ENCODE measurements around the gene WWOX. TPM values are rescaled to one million over a fixed set of nuclear protein-coding genes. Genes with fewer than 3 reads are reported as not detected.

Gene WWOX
- total and polyA plus RNA-seq, 2 experiments from 2014 or later = 17.0 to 39.8 TPM

DNA sequence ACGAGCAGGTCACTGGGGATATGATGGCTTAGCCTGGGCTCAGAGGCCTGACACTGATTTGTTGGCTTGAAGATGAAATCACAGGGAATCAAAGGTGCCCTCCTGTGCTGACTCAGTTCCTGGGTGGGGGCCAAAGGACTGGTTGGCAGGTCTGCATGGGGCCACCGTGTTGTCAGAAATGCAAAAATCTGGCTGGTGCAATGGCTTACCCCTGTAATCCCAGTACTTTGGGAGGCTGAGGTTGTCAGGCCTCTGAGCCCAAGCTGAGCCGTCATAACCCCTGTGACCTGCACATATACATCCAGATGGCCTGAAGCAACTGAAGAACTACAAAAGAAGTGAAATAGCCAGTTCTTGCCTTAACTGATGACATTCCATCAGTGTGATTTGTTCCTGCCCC lies 314.2 kb downstream of the WWOX start:
- H3K79me2 ChIP-seq = no peaks in the 10 kb centered on the region
- no peaks in the 10 kb centered on the region for H3K27me3 ChIP-seq
- no peaks in the 10 kb centered on the region for H3K9me2 ChIP-seq (replicated peaks; ENCODE audit: insufficient read depth)
- WGBS (ENCODE audit: low lambda C conversion rate, missing lambda C conversion rate) = 89% methylated on average over 3 of the region's 3 CpGs
- no peak for DNase-seq (ENCODE audit: low spot score)
- no peaks in the 10 kb centered on the region for H3K4me1 ChIP-seq (ENCODE audit: insufficient read depth)
- no peak overlapping the region for H3K4me3 ChIP-seq
- no peak overlapping the region for H3K4me2 ChIP-seq
- H3K27ac ChIP-seq = no peak overlapping the region
- H4K20me1 ChIP-seq (ENCODE audit: insufficient read depth, poor library complexity, severe bottlenecking) = no peaks in the 10 kb centered on the region
- H3K9me3 ChIP-seq (ENCODE audit: low read depth) = no peaks in the 10 kb centered on the region
- no peaks in the 10 kb centered on the region for H3K36me3 ChIP-seq (replicated peaks; ENCODE audit: insufficient read depth, low read depth)
- no peak overlapping the region for H2AFZ ChIP-seq
- TF ChIP-seq EZH2 (IDR thresholded peaks at IDR 0.05; ENCODE audit: borderline replicate concordance) = no peak
- TF ChIP-seq, protein P1, sequence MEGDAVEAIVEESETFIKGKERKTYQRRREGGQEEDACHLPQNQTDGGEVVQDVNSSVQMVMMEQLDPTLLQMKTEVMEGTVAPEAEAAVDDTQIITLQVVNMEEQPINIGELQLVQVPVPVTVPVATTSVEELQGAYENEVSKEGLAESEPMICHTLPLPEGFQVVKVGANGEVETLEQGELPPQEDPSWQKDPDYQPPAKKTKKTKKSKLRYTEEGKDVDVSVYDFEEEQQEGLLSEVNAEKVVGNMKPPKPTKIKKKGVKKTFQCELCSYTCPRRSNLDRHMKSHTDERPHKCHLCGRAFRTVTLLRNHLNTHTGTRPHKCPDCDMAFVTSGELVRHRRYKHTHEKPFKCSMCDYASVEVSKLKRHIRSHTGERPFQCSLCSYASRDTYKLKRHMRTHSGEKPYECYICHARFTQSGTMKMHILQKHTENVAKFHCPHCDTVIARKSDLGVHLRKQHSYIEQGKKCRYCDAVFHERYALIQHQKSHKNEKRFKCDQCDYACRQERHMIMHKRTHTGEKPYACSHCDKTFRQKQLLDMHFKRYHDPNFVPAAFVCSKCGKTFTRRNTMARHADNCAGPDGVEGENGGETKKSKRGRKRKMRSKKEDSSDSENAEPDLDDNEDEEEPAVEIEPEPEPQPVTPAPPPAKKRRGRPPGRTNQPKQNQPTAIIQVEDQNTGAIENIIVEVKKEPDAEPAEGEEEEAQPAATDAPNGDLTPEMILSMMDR (IDR thresholded peaks at IDR 0.05; ENCODE audit: poor library complexity) = no peak

DNA sequence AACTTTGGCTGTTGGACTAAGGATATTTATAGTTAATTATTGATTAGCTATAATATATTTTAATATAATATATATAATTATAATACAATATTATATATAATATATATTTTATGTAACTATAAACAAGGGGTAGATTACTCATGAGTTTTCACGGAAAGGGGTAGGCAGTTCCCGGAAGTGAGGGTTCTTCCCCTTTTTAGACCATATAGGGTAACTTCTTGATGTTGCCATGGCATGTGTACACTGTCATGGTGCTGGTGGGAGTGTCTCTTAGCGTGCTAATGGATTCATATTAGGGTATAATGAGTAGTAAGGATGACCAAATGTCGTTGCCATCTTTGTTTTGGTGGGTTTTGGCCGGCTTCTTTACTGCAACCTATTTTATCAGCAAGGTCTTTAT lies 315.6 kb downstream of the WWOX start:
- TF ChIP-seq EZH2phosphoT487 (IDR thresholded peaks at IDR 0.05; ENCODE audit: low read depth, severe bottlenecking, unreplicated experiment) (no peak), EZH2 (IDR thresholded peaks at IDR 0.05; ENCODE audit: borderline replicate concordance) (no peak)
- TF ChIP-seq, protein P1 (IDR thresholded peaks at IDR 0.05; ENCODE audit: poor library complexity) = no peak
- Histone ChIP-seq H3K27ac (no peak overlapping the region), H3K4me3 (no peak overlapping the region), H3K36me3 (replicated peaks; ENCODE audit: insufficient read depth, low read depth) (no peaks in the 10 kb centered on the region), H2AFZ (no peak overlapping the region), H3K4me2 (no peak overlapping the region), H3K79me2 (no peaks in the 10 kb centered on the region), H4K20me1 (ENCODE audit: insufficient read depth, poor library complexity, severe bottlenecking) (no peaks in the 10 kb centered on the region), H3K4me1 (ENCODE audit: insufficient read depth) (no peaks in the 10 kb centered on the region), H3K27me3 (no peaks in the 10 kb centered on the region), H3K9me2 (replicated peaks; ENCODE audit: insufficient read depth) (no peaks in the 10 kb centered on the region), H3K9me3 (ENCODE audit: low read depth) (no peaks in the 10 kb centered on the region)
- over 99% methylated on average over 5 of the region's 5 CpGs for whole genome bisulfite sequencing (ENCODE audit: low lambda C conversion rate, missing lambda C conversion rate)
- no peak for DNase-seq (ENCODE audit: low spot score)

DNA sequence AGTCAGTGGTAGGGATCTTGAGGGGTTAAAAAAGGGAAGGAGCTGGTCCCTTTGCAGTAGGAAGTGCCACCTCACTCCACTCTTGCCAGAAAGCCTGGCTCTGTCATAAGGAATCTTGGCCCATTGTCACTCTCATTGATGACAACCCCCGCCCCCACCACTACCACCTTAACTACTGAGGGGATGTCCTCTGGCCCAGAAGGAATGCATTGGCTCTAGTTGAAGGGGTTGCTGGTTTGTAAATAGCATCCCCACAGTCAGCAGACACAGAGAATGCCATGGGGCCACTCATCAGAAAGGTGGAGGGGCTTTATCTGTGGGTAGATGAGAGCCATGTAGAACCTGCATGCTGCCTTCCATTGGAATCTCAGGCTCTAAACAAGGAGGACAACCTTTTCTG lies 316.2 kb downstream of the WWOX start:
- Histone ChIP-seq H3K9me2 (replicated peaks; ENCODE audit: insufficient read depth) (no peaks in the 10 kb centered on the region), H3K4me3 (no peak overlapping the region), H3K27ac (no peak overlapping the region), H4K20me1 (ENCODE audit: insufficient read depth, poor library complexity, severe bottlenecking) (no peaks in the 10 kb centered on the region), H3K4me2 (no peak overlapping the region), H3K4me1 (ENCODE audit: insufficient read depth) (no peaks in the 10 kb centered on the region), H3K79me2 (no peaks in the 10 kb centered on the region), H2AFZ (no peak overlapping the region), H3K36me3 (replicated peaks; ENCODE audit: insufficient read depth, low read depth) (no peaks in the 10 kb centered on the region), H3K9me3 (ENCODE audit: low read depth) (no peaks in the 10 kb centered on the region), H3K27me3 (no peaks in the 10 kb centered on the region)
- DNase-seq (ENCODE audit: low spot score) = no peak
- no peak for TF ChIP-seq EZH2phosphoT487 (IDR thresholded peaks at IDR 0.05; ENCODE audit: low read depth, severe bottlenecking, unreplicated experiment)
- no peak for TF ChIP-seq EZH2 (IDR thresholded peaks at IDR 0.05; ENCODE audit: borderline replicate concordance)
- TF ChIP-seq, protein P1 (IDR thresholded peaks at IDR 0.05; ENCODE audit: poor library complexity) = no peak
- 100% methylated on average over 1 of the region's 1 CpG for WGBS (ENCODE audit: low lambda C conversion rate, missing lambda C conversion rate)

DNA sequence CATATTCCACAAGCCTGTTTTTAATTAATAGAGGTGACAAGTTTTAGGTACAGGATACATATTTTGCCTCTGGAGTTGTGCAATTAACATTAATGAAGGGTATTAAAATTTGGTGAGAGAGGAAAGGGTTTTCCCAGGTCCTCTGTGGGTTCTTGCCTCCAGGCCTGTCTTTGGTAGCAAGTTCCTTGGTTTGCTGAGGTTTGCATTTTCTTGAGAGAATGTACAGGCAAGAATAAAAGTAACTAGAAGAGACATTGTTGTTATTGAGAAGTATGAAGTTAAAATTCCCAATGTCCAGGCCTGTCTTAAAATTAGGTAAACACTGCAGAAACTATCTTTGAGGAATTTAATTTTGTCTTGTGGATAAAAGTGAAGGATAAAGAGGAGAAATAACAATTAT lies 316.9 kb downstream of the WWOX start:
- no peak for DNase-seq (ENCODE audit: low spot score)
- no peaks in the 10 kb centered on the region for H3K4me1 ChIP-seq (ENCODE audit: insufficient read depth)
- TF ChIP-seq EZH2phosphoT487 (IDR thresholded peaks at IDR 0.05; ENCODE audit: low read depth, severe bottlenecking, unreplicated experiment) = no peak
- TF ChIP-seq EZH2 (IDR thresholded peaks at IDR 0.05; ENCODE audit: borderline replicate concordance) = no peak
- TF ChIP-seq, protein P1 (IDR thresholded peaks at IDR 0.05; ENCODE audit: poor library complexity) = no peak
- no peak overlapping the region for H3K4me2 ChIP-seq
- H3K4me3 ChIP-seq = no peak overlapping the region
- H3K79me2 ChIP-seq = no peaks in the 10 kb centered on the region
- H3K27ac ChIP-seq = no peak overlapping the region
- no peaks in the 10 kb centered on the region for H3K27me3 ChIP-seq
- H3K9me2 ChIP-seq (replicated peaks; ENCODE audit: insufficient read depth) = no peaks in the 10 kb centered on the region
- no peak overlapping the region for H2AFZ ChIP-seq
- H4K20me1 ChIP-seq (ENCODE audit: insufficient read depth, poor library complexity, severe bottlenecking) = no peaks in the 10 kb centered on the region
- H3K36me3 ChIP-seq (replicated peaks; ENCODE audit: insufficient read depth, low read depth) = no peaks in the 10 kb centered on the region
- H3K9me3 ChIP-seq (ENCODE audit: low read depth) = no peaks in the 10 kb centered on the region

All from hepatocyte (in vitro differentiated cells).